Measurements from ENCODE around the gene AP3B1.

Gene AP3B1

GRCh38 chr5:78294248-78295034 lies at the start of gene AP3B1:
Gene AP3B1 (minus strand): TSS chr5:78294698. CDS start chr5:78294579, 119 bp downstream.
- peak; percentile 98 for DNase-seq
- in situ Hi-C loops (cut with HindIII; ENCODE audit: low pct_ligation_motif_present, low pct_unique_long_range_greater_than_20kb, low sequenced_read_pairs), result no loop called here

- in situ Hi-C loops (cut with HindIII; ENCODE audit: low pct_ligation_motif_present, low pct_unique_long_range_greater_than_20kb, low sequenced_read_pairs), result no loop called here
- DNase-seq, result no peak
Observed at GRCh38 chr5:78341440-78341839, 46.9 kb upstream of the AP3B1 start.

- DNase-seq, result no peak
- in situ Hi-C loops (cut with HindIII; ENCODE audit: low pct_ligation_motif_present, low pct_unique_long_range_greater_than_20kb, low sequenced_read_pairs), result no loop called here
Observed at GRCh38 chr5:78339617-78340436, 45.3 kb upstream of the AP3B1 start.

GRCh38 chr5:78336698-78337097 lies 42.2 kb upstream of the AP3B1 start:
- in situ Hi-C loops (cut with HindIII; ENCODE audit: low pct_ligation_motif_present, low pct_unique_long_range_greater_than_20kb, low sequenced_read_pairs), result no loop called here
- DNase-seq, result no peak

GRCh38 chr5:78335976-78336375 lies 41.5 kb upstream of the AP3B1 start:
- in situ Hi-C loops (cut with HindIII; ENCODE audit: low pct_ligation_motif_present, low pct_unique_long_range_greater_than_20kb, low sequenced_read_pairs), result no loop called here
- no peak for DNase-seq

- in situ Hi-C loops (cut with HindIII; ENCODE audit: low pct_ligation_motif_present, low pct_unique_long_range_greater_than_20kb, low sequenced_read_pairs), result no loop called here
Observed at GRCh38 chr5:78334811-78335210, 40.3 kb upstream of the AP3B1 start.

GRCh38 chr5:78331523-78332080 lies 37.1 kb upstream of the AP3B1 start:
- DNase-seq, result no peak

More at GRCh38 chr5:78334811-78335210, 40.3 kb upstream of the AP3B1 start:
- no peak for DNase-seq

GRCh38 chr5:78328585-78329173 lies 34.2 kb upstream of the AP3B1 start:
- no peak for DNase-seq
- in situ Hi-C loops (cut with HindIII; ENCODE audit: low pct_ligation_motif_present, low pct_unique_long_range_greater_than_20kb, low sequenced_read_pairs), result no loop called here

More at GRCh38 chr5:78331523-78332080, 37.1 kb upstream of the AP3B1 start:
- in situ Hi-C loops (cut with HindIII; ENCODE audit: low pct_ligation_motif_present, low pct_unique_long_range_greater_than_20kb, low sequenced_read_pairs), result no loop called here

GRCh38 chr5:78327761-78328510 lies 33.4 kb upstream of the AP3B1 start:
- DNase-seq, result no peak
- in situ Hi-C loops (cut with HindIII; ENCODE audit: low pct_ligation_motif_present, low pct_unique_long_range_greater_than_20kb, low sequenced_read_pairs), result no loop called here

- in situ Hi-C loops (cut with HindIII; ENCODE audit: low pct_ligation_motif_present, low pct_unique_long_range_greater_than_20kb, low sequenced_read_pairs), result no loop called here
- no peak for DNase-seq
Observed at GRCh38 chr5:78326930-78327329, 32.4 kb upstream of the AP3B1 start.

- DNase-seq, result no peak
- in situ Hi-C loops (cut with HindIII; ENCODE audit: low pct_ligation_motif_present, low pct_unique_long_range_greater_than_20kb, low sequenced_read_pairs), result no loop called here
Observed at GRCh38 chr5:78323241-78323640, 28.7 kb upstream of the AP3B1 start.

GRCh38 chr5:78320401-78320800 lies 25.9 kb upstream of the AP3B1 start:
- in situ Hi-C loops (cut with HindIII; ENCODE audit: low pct_ligation_motif_present, low pct_unique_long_range_greater_than_20kb, low sequenced_read_pairs), result no loop called here
- DNase-seq, result peak; percentile 32

GRCh38 chr5:78318337-78318736 lies 23.8 kb upstream of the AP3B1 start:
- no peak for DNase-seq
- in situ Hi-C loops (cut with HindIII; ENCODE audit: low pct_ligation_motif_present, low pct_unique_long_range_greater_than_20kb, low sequenced_read_pairs), result no loop called here

GRCh38 chr5:78317515-78317914 lies 23.0 kb upstream of the AP3B1 start:
- no peak for DNase-seq
- in situ Hi-C loops (cut with HindIII; ENCODE audit: low pct_ligation_motif_present, low pct_unique_long_range_greater_than_20kb, low sequenced_read_pairs), result no loop called here

GRCh38 chr5:78308703-78309102 lies 14.2 kb upstream of the AP3B1 start:
- in situ Hi-C loops (cut with HindIII; ENCODE audit: low pct_ligation_motif_present, low pct_unique_long_range_greater_than_20kb, low sequenced_read_pairs), result no loop called here
- DNase-seq, result no peak

GRCh38 chr5:78300464-78301045 lies 6.1 kb upstream of the AP3B1 start:
- in situ Hi-C loops (cut with HindIII; ENCODE audit: low pct_ligation_motif_present, low pct_unique_long_range_greater_than_20kb, low sequenced_read_pairs), result no loop called here
- no peak for DNase-seq

GRCh38 chr5:78295035-78295961 lies 800 bp upstream of the AP3B1 start:
- in situ Hi-C loops (cut with HindIII; ENCODE audit: low pct_ligation_motif_present, low pct_unique_long_range_greater_than_20kb, low sequenced_read_pairs), result no loop called here
- DNase-seq, result peak; percentile 25

Data from ACHN (cell line).